ENCODE measurements around the gene GARIN5B. TPM values are rescaled to one million over a fixed set of nuclear protein-coding genes. Genes with fewer than 3 reads are reported as not detected.
A peak's percentile ranks its signal among the peaks of the same experiment; 100 is the strongest.

The GARIN5B gene
- total and polyA plus RNA-seq, 2 of the 8 experiments (the other 6 are each of a cell fraction or from before 2014, with no cell fraction given): 0.03 TPM; not detected in 1

DNA sequence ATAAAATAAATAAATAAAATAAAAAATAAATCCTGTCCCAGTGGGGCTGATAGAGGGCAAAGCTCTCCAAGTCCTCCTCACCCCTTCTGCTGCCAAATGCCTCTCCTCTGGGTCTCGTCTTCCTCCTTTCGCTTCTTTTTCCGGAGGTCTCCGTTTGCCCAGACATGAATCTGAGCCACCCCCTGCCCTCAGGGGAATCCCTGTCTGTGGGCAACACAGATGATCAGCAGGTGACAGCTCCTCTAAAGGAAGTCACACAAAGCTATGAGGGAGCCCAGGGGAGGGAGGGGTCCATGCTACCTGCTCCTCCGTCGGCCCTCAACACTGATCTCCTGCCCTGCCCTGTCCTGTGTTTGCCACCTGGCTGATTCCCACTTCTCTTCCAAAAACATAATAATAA lies 38.4 kb downstream of the GARIN5B start:
- H3K27me3 ChIP-seq (replicated peaks in 1 of 4; ENCODE audit: control insufficient read depth in 3 of 4, extremely low read depth in 1 of 4, insufficient read depth in 3 of 4, low read length in 3 of 4): no peaks in the 10 kb centered on the region
- H2BK120ac ChIP-seq (replicated peaks; ENCODE audit: low read depth, low read length): no peak overlapping the region
- no peak overlapping the region for H2AFZ ChIP-seq (ENCODE audit: low read length)
- CTCF ChIA-PET (ENCODE audit: partially characterized antibody): interaction anchor here (1.1 to 1.5 kb wide), 3 partner anchors 14 to 308 kb away, joined by 3 to 5 read pairs (median 3); partner anchors contain the start of gene KMT5C
- H3K27ac ChIP-seq (ENCODE audit: low read depth, low read length): no peak overlapping the region
- H4K20me1 ChIP-seq (replicated peaks in 1 of 2; ENCODE audit: control insufficient read depth in 1 of 2, insufficient read depth in 2 of 2, low read length in 2 of 2): no peaks in the 10 kb centered on the region
- no peak overlapping the region for H4K5ac ChIP-seq (ENCODE audit: insufficient read length, low read depth, low read length)
- no peak overlapping the region for H4K91ac ChIP-seq (replicated peaks; ENCODE audit: insufficient read length, low read length)
- H3K9me3 ChIP-seq (ENCODE audit: insufficient read depth in 2 of 2, low read depth in 1 of 2, low read length in 1 of 2): no peaks in the 10 kb centered on the region
- no peak overlapping the region for H2BK5ac ChIP-seq (ENCODE audit: low read depth, low read length)
- H3K23ac ChIP-seq (ENCODE audit: insufficient read length): no peak overlapping the region
- no peak for TF ChIP-seq PHF8 (conservative IDR thresholded peaks at IDR 0.05; ENCODE audit: low read depth, low read length)
- no peak for TF ChIP-seq SP1 (IDR thresholded peaks at IDR 0.05; ENCODE audit: low read depth, low read length)
- TF ChIP-seq TCF12 (IDR thresholded peaks at IDR 0.05; ENCODE audit: low read depth, low read length): no peak
- no peak for TF ChIP-seq HDAC6 (IDR thresholded peaks at IDR 0.05; ENCODE audit: low read depth, low read length)
- TF ChIP-seq MAFK (IDR thresholded peaks at IDR 0.05; ENCODE audit: low read depth, low read length): no peak
- no peak overlapping the region for H3K56ac ChIP-seq (replicated peaks; ENCODE audit: insufficient read length, low read depth, low read length)
- H3K4me2 ChIP-seq (ENCODE audit: insufficient read depth in 1 of 2, low read depth in 2 of 2, low read length in 2 of 2): no peak overlapping the region
- no peak overlapping the region for H4K8ac ChIP-seq (ENCODE audit: extremely low read depth, insufficient read depth, low read length)
- H2BK20ac ChIP-seq (ENCODE audit: low read length): no peak overlapping the region
- POLR2A ChIA-PET (ENCODE audit: partially characterized antibody): interaction anchor here (1.0 to 1.1 kb wide), 2 partner anchors 65 to 83 kb away, joined by 3 read pairs; partner anchors contain the start of gene UBE2S
- no peak overlapping the region for H3K9ac ChIP-seq (replicated peaks in 1 of 4; ENCODE audit: extremely low read depth in 1 of 4, low read depth in 3 of 4, low read length in 3 of 4)
- 0 out of 2 replicates have a peak overlapping the region, but pooled peaks have one; percentile 50 for H2BK12ac ChIP-seq (ENCODE audit: low read depth, low read length)
- H2AK5ac ChIP-seq (ENCODE audit: low read depth, low read length): no peak overlapping the region
- peaks cover 0 to 10% (median 5%) of the 10 kb centered on the region in 4 experiments; a peak in 6 of 7 replicates for H3K4me1 ChIP-seq (replicated peaks in 1 of 4; ENCODE audit: control insufficient read depth in 3 of 4, insufficient read depth in 4 of 4, low read length in 3 of 4)
- no peak overlapping the region for H3K14ac ChIP-seq (ENCODE audit: insufficient read length)
- 93% methylated on average over 6 of the region's 6 CpGs; no CpG with 5 or more reads in 1 of the 2 experiments for WGBS, 2 experiments (ENCODE audit: extremely low coverage in 1 of 2, insufficient coverage in 1 of 2, insufficient read length in 1 of 2, insufficient replicate concordance in 2 of 2, low coverage in 1 of 2, low lambda C conversion rate in 2 of 2, missing lambda C conversion rate in 1 of 2)
- peaks cover 2% of the 10 kb centered on the region; the same call in 1 of the 2 replicates for H3K23me2 ChIP-seq (ENCODE audit: low read depth, low read length)
- no peak overlapping the region for H3K4me3 ChIP-seq (ENCODE audit: extremely low read depth in 1 of 4, insufficient read depth in 2 of 4, low read depth in 3 of 4, low read length in 4 of 4)
- no peak overlapping the region for H3K18ac ChIP-seq (ENCODE audit: extremely low read depth, low read length)
- no peaks in the 10 kb centered on the region for H3K79me2 ChIP-seq (ENCODE audit: control insufficient read depth in 1 of 2, insufficient read depth in 2 of 2, low read length in 2 of 2)
- no peak for DNase-seq (ENCODE audit: low read depth in 1 of 2, low spot score in 2 of 2)
- no peaks in the 10 kb centered on the region for H3K79me1 ChIP-seq (ENCODE audit: low read depth, low read length)
- H3K36me3 ChIP-seq (ENCODE audit: control insufficient read depth in 2 of 4, insufficient read depth in 4 of 4, low read length in 3 of 4): no peaks in the 10 kb centered on the region
- H2BK15ac ChIP-seq (ENCODE audit: low read length): no peak overlapping the region
- H3K4ac ChIP-seq (replicated peaks; ENCODE audit: insufficient read length, low read depth, low read length): no peak overlapping the region
- no peak for FAIRE-seq

Data from H1 (cell line).